ENCODE results near the gene IL3. TPM values are rescaled to one million over a fixed set of nuclear protein-coding genes. Genes with fewer than 3 reads are reported as not detected.

IL3 gene
- total RNA-seq, 1 donor from 2014 or later = not detected

DNA sequence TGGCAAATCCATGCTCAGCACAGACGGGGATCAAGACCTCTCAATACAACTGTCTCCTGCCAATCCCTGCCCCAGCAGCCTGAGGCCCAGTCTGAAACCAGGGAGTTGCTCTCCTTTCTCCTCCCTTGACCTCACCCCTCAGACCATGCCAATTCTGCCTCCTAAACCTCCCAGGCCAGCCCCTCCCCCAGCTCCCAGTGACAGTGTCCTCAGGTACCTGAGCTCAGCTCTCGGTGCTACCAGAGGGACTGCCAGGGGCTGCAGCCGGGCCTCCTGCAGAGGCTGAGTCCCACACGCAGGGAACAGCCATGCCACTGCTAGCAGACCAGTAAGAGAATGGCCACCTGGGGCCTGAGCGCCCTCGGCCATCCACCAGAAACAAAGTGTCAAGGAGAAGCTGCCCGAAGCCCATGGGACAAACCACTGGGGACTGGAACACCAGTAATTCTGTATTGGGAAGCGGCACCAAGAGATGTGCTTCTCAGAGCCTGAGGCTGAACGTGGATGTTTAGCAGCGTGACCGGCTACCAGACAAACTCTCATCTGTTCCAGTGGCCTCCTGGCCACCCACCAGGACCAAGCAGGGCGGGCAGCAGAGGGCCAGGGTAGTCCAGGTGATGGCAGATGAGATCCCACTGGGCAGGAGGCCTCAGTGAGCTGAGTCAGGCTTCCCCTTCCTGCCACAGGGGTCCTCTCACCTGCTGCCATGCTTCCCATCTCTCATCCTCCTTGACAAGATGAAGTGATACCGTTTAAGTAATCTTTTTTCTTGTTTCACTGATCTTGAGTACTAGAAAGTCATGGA is 557 bp upstream of the IL3 start:
- Mint-ChIP-seq H3K4me3 (no peak overlapping the region), H3K27me3 (no peaks in the 10 kb centered on the region), H3K27ac (no peak overlapping the region), H3K36me3 (ENCODE audit: low read depth) (no peaks in the 10 kb centered on the region), H3K9me3 (no peaks in the 10 kb centered on the region), H3K4me1 (peaks cover 4% of the 10 kb centered on the region)
- CTCF ChIA-PET = interaction anchor here (8.4 kb wide), 1 partner anchor 471 kb away, joined by 94 read pairs; no protein-coding TSS in a partner anchor
- DNase-seq = peak; percentile 10
- intact Hi-C loops (cut with micrococcal nuclease) = no loop called here
- TF ChIP-seq, protein P1, sequence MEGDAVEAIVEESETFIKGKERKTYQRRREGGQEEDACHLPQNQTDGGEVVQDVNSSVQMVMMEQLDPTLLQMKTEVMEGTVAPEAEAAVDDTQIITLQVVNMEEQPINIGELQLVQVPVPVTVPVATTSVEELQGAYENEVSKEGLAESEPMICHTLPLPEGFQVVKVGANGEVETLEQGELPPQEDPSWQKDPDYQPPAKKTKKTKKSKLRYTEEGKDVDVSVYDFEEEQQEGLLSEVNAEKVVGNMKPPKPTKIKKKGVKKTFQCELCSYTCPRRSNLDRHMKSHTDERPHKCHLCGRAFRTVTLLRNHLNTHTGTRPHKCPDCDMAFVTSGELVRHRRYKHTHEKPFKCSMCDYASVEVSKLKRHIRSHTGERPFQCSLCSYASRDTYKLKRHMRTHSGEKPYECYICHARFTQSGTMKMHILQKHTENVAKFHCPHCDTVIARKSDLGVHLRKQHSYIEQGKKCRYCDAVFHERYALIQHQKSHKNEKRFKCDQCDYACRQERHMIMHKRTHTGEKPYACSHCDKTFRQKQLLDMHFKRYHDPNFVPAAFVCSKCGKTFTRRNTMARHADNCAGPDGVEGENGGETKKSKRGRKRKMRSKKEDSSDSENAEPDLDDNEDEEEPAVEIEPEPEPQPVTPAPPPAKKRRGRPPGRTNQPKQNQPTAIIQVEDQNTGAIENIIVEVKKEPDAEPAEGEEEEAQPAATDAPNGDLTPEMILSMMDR (IDR thresholded peaks at IDR 0.05) = no peak
- POLR2A ChIA-PET = no interaction called here
- no peak for ATAC-seq (ENCODE audit: low read depth)

DNA sequence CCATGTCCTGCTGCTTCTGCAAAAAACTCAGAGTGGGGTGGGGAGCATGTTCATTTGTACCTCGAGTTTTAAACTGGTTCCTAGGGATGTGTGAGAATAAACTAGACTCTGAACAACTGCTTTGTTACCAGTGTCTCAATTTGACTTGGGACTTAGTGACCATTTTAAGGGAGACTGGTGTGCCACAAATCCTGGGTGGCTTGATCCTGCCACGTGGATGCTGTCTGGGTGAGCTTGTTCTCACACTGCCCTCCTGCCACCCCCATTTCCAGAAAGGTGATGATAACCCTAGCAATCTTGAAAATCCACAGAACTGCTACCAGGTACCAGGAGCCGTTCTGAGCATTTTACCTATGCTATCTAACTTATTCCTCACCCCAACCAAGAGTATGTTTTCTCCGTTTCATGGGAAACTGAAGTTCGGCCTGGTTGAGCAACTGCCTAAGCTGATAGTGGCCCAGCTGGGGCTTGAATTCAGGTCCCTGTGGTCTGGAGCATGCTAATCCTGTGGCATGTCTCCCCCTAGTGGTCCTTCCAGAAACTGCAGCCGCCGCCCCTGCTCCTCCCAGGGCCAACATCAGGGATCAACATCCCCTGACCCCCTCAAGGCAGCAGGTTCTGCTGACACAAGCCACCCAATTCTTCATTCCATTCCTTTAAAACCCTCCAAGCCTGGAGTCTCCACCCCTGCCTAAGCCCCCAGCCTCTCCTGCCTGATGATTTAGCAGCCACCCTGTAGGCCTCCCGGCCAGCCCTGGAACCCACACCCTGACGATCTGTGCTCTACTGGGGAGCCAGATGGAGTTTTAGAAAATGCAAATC is 2.8 kb downstream of the IL3 start:
- no peak overlapping the region for H3K27ac Mint-ChIP-seq
- ChIA-PET POLR2A (no interaction called here), CTCF (interaction anchor here (0.6 to 8.4 kb wide), 20 partner anchors 10 to 640 kb away, joined by 3 to 94 read pairs (median 4); partner anchors contain the start of genes CSF2 and SLC22A5)
- intact Hi-C loops (cut with micrococcal nuclease) = loop anchor here (1.0 kb wide), 1 partner anchor 474 kb away; no protein-coding TSS in a partner anchor
- no peaks in the 10 kb centered on the region for H3K27me3 Mint-ChIP-seq
- ATAC-seq (ENCODE audit: low read depth) = peak; percentile 74
- no peaks in the 10 kb centered on the region for H3K36me3 Mint-ChIP-seq (ENCODE audit: low read depth)
- TF ChIP-seq, protein P1 (IDR thresholded peaks at IDR 0.05) = peak; percentile 45
- no peaks in the 10 kb centered on the region for H3K9me3 Mint-ChIP-seq
- H3K4me1 Mint-ChIP-seq = peaks cover 8% of the 10 kb centered on the region
- H3K4me3 Mint-ChIP-seq = no peak overlapping the region
- DNase-seq = peak; percentile 74

DNA sequence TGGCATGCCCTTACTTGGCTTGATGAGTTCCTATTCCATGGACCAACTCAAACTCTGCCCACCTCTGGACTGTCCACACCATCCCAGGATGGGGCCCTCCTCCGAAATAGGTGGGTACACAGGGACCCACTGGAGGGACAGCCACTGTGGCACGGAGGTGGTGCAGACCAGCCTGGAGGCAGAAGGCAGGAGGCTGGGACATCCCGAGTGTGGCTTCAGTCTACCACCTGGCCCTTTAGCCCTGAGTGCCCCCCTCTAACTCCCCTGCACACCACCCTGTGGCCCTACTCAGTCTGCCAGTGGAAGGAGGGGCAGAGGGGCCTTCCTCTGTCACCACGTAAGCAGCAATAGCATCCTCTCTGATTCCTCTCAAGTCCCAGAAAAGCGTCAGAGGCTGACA is 3.7 kb downstream of the IL3 start:
- intact Hi-C loops (cut with micrococcal nuclease) = loop anchor here (1.0 to 2.0 kb wide), 3 partner anchors 35 to 70 kb away; partner anchors contain the start of gene ACSL6
- Mint-ChIP-seq H3K4me3 (no peak overlapping the region), H3K27me3 (no peaks in the 10 kb centered on the region), H3K4me1 (peaks cover 8% of the 10 kb centered on the region), H3K36me3 (ENCODE audit: low read depth) (no peaks in the 10 kb centered on the region), H3K27ac (no peak overlapping the region), H3K9me3 (no peaks in the 10 kb centered on the region)
- ChIA-PET POLR2A (no interaction called here), CTCF (interaction anchor here (1.0 to 8.4 kb wide), 9 partner anchors 10 to 475 kb away, joined by 3 to 94 read pairs (median 5); partner anchors contain the start of gene CSF2)
- TF ChIP-seq, protein P1 (IDR thresholded peaks at IDR 0.05) = no peak
- ATAC-seq (ENCODE audit: low read depth) = no peak
- no peak for DNase-seq

DNA sequence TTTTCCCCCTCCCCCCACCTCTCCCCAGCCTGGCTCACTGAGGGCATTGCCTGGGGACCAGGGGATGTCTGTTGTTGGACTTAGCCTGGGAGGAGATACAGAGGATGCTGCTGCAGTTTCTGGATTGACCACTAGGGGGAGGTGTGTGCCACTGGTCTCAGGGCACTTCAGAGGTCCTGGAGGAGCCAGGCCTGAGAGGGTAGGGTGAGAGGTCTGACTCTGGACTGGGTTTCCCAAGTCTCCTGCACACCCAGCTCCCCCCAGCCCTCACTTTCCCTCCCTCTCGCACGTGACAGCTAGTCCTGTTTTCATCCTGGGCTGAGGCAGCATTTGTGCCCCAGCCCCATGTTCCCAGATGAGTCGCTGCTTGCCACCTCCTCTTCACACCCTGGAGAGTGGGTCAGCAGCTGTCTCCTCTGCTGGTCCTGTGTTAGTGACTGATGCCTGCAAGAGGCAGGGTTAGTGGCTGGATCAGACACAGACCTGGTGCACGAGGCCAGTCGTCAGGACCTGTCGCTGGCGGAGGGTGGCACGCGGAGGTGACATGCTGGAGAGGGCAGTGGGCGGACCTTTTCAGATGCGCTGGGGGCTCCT is 4.4 kb downstream of the IL3 start:
- POLR2A ChIA-PET = interaction anchor here (0.7 kb wide), 1 partner anchor 413 kb away, joined by 3 read pairs; no protein-coding TSS in a partner anchor
- no peak overlapping the region for H3K27ac Mint-ChIP-seq

More for the DNA sequence above, 4.4 kb downstream of the IL3 start:
- CTCF ChIA-PET = interaction anchor here (0.7 to 8.4 kb wide), 7 partner anchors 28 to 475 kb away, joined by 3 to 94 read pairs (median 7); no protein-coding TSS in a partner anchor
- intact Hi-C loops (cut with micrococcal nuclease) = loop anchor here (1.0 to 2.0 kb wide), 7 partner anchors 34 to 436 kb away; partner anchors contain the start of gene ACSL6
- ATAC-seq (ENCODE audit: low read depth) (peak; percentile 86), DNase-seq (peak; percentile 64)
- H3K4me1 Mint-ChIP-seq = peaks cover 8% of the 10 kb centered on the region
- TF ChIP-seq, protein P1 (IDR thresholded peaks at IDR 0.05) = peak; percentile 35
- H3K36me3 Mint-ChIP-seq (ENCODE audit: low read depth) = no peaks in the 10 kb centered on the region
- no peak overlapping the region for H3K4me3 Mint-ChIP-seq
- H3K27me3 Mint-ChIP-seq = no peaks in the 10 kb centered on the region
- no peaks in the 10 kb centered on the region for H3K9me3 Mint-ChIP-seq

Data from activated B cell treated with CpG ODN at 0.5 μM for 24 hours (primary cell).